GM19395 (cell line): ENCODE results near the gene TBK1.
"Not testable (repeated sequence)": the region's sequence is repeated elsewhere in the genome, so short reads cannot be mapped to it uniquely, and the experiment has no call there.

Source experiments
- ATAC-seq: cut with Tn5 transposase; IDR thresholded peaks from one replicate; pipeline ENCODE4 v1.9.1; 2021; ENCODE audit warnings: mild to moderate bottlenecking, moderate library complexity; ENCODE audit not compliant: unreplicated experiment

TBK1 gene

GRCh38 chr12:64538121-64538520 is 86.2 kb downstream of the TBK1 start:
- no peak for ATAC-seq

- ATAC-seq = not testable (repeated sequence)
Observed at GRCh38 chr12:64542409-64543047, 90.6 kb downstream of the TBK1 start.

- ATAC-seq = no peak
Observed at GRCh38 chr12:64544371-64545080, 92.6 kb downstream of the TBK1 start.

GRCh38 chr12:64545081-64545382 is 93.1 kb downstream of the TBK1 start:
- ATAC-seq = no peak

- no peak for ATAC-seq
Observed at GRCh38 chr12:64549108-64549507, 97.2 kb downstream of the TBK1 start.

GRCh38 chr12:64550755-64551154 is 98.8 kb downstream of the TBK1 start:
- no peak for ATAC-seq

GRCh38 chr12:64551676-64552075 is 99.8 kb downstream of the TBK1 start:
- ATAC-seq = no peak
